ENCODE results near the gene SOX8. TPM values are rescaled to one million over a fixed set of nuclear protein-coding genes. Genes with fewer than 3 reads are reported as not detected.
A peak's percentile ranks its signal among the peaks of the same experiment; 100 is the strongest.
"Not testable (repeated sequence)": the region's sequence is repeated elsewhere in the genome, so short reads cannot be mapped to it uniquely, and the experiment has no call there.

The SOX8 gene
- total and polyA plus RNA-seq, 10 of the 15 experiments (the other 5 are each of a cell fraction or from before 2014, with no cell fraction given), result not detected

DNA sequence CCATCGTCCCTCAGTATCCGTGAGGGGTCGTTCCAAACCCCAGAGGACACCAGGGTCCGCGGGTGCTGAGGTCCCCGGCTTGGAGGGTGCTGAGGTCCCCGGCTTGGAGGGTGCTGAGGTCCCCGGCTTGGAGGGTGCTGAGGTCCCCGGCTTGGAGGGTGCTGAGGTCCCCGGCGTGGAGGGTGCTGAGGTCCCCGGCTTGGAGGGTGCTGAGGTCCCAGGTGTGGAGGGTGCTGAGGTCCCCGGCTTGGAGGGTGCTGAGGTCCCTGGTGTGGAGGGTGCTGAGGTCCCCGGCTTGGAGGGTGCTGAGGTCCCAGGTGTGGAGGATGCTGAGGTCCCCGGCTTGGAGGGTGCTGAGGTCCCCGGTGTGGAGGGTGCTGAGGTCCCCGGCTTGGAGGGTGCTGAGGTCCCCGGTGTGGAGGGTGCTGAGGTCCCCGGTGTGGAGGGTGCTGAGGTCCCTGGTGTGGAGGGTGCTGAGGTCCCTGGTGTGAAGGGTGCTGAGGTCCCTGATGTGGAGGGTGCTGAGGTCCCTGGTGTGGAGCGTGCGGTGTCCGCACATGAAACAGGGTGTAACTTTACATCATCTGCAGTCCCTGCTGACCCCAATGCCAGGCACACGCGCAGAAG, 43.7 kb downstream of the SOX8 start:
- in situ Hi-C loops (cut with MboI); H3K4me1 ChIP-seq (ENCODE audit: control insufficient read depth, insufficient read depth, low read length); POLR2A ChIA-PET; CTCF ChIA-PET; H4K20me1 ChIP-seq (ENCODE audit: control insufficient read depth, insufficient read depth); H3K9me3 ChIP-seq (replicated peaks; ENCODE audit: control insufficient read depth, insufficient read depth, low read length); H3K4me3 ChIP-seq; H2AFZ ChIP-seq (ENCODE audit: control insufficient read depth, low read depth, low read length); H3K27ac ChIP-seq (ENCODE audit: control insufficient read depth, insufficient read depth); RAD21 ChIA-PET (ENCODE audit: unreplicated experiment); ATAC-seq; BruUV-seq (replicated peaks); H3K9ac ChIP-seq (ENCODE audit: control insufficient read depth, insufficient read depth, low read length); H3K27me3 ChIP-seq (replicated peaks in 1 of 2; ENCODE audit: control insufficient read depth in 2 of 2, insufficient read depth in 2 of 2, low read length in 1 of 2); H3K4me2 ChIP-seq (ENCODE audit: control insufficient read depth, insufficient read depth); SMC1A ChIA-PET (ENCODE audit: uncharacterized antibody, unreplicated experiment); H3K79me2 ChIP-seq (ENCODE audit: control insufficient read depth, insufficient read depth, low read length); H3K36me3 ChIP-seq (ENCODE audit: control insufficient read depth in 2 of 2, insufficient read depth in 2 of 2, low read length in 1 of 2); intact Hi-C loops (cut with micrococcal nuclease; ENCODE audit: unreplicated experiment): not testable (repeated sequence)
- 58% methylated on average over 24 of the region's 24 CpGs for WGBS (ENCODE audit: insufficient coverage, insufficient replicate concordance, low lambda C conversion rate, missing lambda C conversion rate)
- FAIRE-seq (peak; percentile 98), DNase-seq (ENCODE audit: low read depth, low spot score) (peak; percentile 5)

DNA sequence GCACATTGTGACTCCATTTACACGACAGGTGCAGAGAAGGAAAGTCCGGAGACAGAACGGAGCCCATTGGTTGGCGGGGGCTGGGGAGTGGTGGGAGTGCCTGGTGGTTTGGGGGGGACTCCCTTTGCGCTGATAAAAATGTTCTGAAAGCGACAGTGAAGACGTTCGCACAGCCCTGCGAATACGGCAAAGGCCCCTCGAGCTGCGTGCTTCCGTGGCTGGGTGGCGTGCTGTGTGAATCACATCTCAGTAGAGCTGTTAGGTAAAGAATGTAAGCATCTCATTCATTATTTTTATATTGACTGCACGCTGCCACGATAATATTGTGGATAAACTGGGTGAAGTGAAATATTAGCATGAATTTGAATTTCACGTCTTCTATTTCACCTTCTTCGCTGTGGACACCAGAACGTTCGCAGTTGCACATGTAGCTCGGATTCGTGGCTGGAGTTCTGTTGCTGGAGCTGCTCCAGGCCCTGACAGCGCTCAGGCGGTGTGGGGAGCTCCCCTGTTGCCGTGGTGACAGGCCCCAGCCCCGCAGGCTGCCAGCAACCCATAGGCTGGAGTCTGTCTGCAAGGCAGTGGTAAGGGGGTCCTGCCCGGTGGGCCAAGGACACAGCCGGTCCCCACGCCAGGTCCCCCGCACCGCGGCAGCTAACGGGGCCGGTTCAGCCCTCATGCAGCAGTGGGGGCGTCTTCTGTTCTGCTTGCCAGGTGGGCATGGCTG, 44.6 kb downstream of the SOX8 start:
- Histone ChIP-seq H3K4me1 (ENCODE audit: control insufficient read depth, insufficient read depth, low read length) (no peaks in the 10 kb centered on the region), H3K27ac (ENCODE audit: control insufficient read depth, insufficient read depth) (no peak overlapping the region), H3K27me3 (replicated peaks in 1 of 2; ENCODE audit: control insufficient read depth in 2 of 2, insufficient read depth in 2 of 2, low read length in 1 of 2) (no peaks in the 10 kb centered on the region), H3K9me3 (replicated peaks; ENCODE audit: control insufficient read depth, insufficient read depth, low read length) (no peaks in the 10 kb centered on the region), H2AFZ (ENCODE audit: control insufficient read depth, low read depth, low read length) (no peak overlapping the region), H4K20me1 (ENCODE audit: control insufficient read depth, insufficient read depth) (no peaks in the 10 kb centered on the region), H3K4me2 (ENCODE audit: control insufficient read depth, insufficient read depth) (no peak overlapping the region), H3K36me3 (ENCODE audit: control insufficient read depth in 2 of 2, insufficient read depth in 2 of 2, low read length in 1 of 2) (no peaks in the 10 kb centered on the region), H3K9ac (ENCODE audit: control insufficient read depth, insufficient read depth, low read length) (no peak overlapping the region), H3K4me3 (no peak overlapping the region), H3K79me2 (ENCODE audit: control insufficient read depth, insufficient read depth, low read length) (no peaks in the 10 kb centered on the region)
- ATAC-seq, result no peak
- ChIA-PET CTCF (no interaction called here), RAD21 (ENCODE audit: unreplicated experiment) (no interaction called here), POLR2A (no interaction called here), SMC1A (ENCODE audit: uncharacterized antibody, unreplicated experiment) (no interaction called here)
- DNase-seq (ENCODE audit: low read depth, low spot score), result no peak
- no peak for FAIRE-seq
- 64% methylated on average over 35 of the region's 35 CpGs for WGBS (ENCODE audit: insufficient coverage, insufficient replicate concordance, low lambda C conversion rate, missing lambda C conversion rate)
- intact Hi-C loops (cut with micrococcal nuclease; ENCODE audit: unreplicated experiment) (no loop called here), in situ Hi-C loops (cut with MboI) (no loop called here)
- TF ChIP-seq MTA2 (IDR thresholded peaks at IDR 0.05; ENCODE audit: low read depth) (no peak), SP1 (IDR thresholded peaks at IDR 0.05; ENCODE audit: low read depth, low read length) (no peak)
- BruUV-seq (replicated peaks), result no TSS peak

Measured in GM12878 (cell line).